ENCODE measurements around the gene DNASE1L3. TPM values are rescaled to one million over a fixed set of nuclear protein-coding genes. Genes with fewer than 3 reads are reported as not detected.

Gene DNASE1L3
- total and polyA plus RNA-seq, 2 of the 13 experiments (the other 11 are each of a cell fraction or from before 2014, with no cell fraction given), result 0.86 to 1.7 TPM

- no peaks in the 10 kb centered on the region for H3K9me3 ChIP-seq (ENCODE audit: low read length)
- no peaks in the 10 kb centered on the region for H4K20me1 ChIP-seq (ENCODE audit: insufficient read depth, low read length)
- DNase-seq (ENCODE audit: low spot score), result no peak
- peak overlapping the region; percentile 89 to 95 (median 93) for H3K4me3 ChIP-seq (replicated peaks in 1 of 3; ENCODE audit: insufficient read depth in 1 of 3, low read depth in 2 of 3, low read length in 3 of 3)
- in situ Hi-C loops (cut with HindIII; ENCODE audit: extremely low pct_ligation_motif_present, low pct_unique_long_range_greater_than_20kb), result loop anchor here (5.0 kb wide), 2 partner anchors 49 to 71 kb away; partner anchors contain the start of genes HTD2 and RPP14
- peak overlapping the region; percentile 77 for H2AFZ ChIP-seq (ENCODE audit: low read length)
- H3K79me2 ChIP-seq (ENCODE audit: insufficient read depth, low read length), result no peaks in the 10 kb centered on the region
- peak overlapping the region; percentile 99 for H3K4me2 ChIP-seq (ENCODE audit: low read depth, low read length)
- intact Hi-C loops (cut with micrococcal nuclease; ENCODE audit: unreplicated experiment), result loop anchor here (2.0 to 5.0 kb wide), 3 partner anchors 14 to 66 kb away; no protein-coding TSS in a partner anchor
- peaks cover 66% of the 10 kb centered on the region for H3K4me1 ChIP-seq (ENCODE audit: insufficient read depth, low read length)
- ATAC-seq, result peak; percentile 43
- no TSS peak for BruUV-seq (replicated peaks)
- 4% methylated on average over 17 of the region's 24 CpGs for WGBS (ENCODE audit: low lambda C conversion rate)
- no peak for FAIRE-seq
- H3K9ac ChIP-seq (ENCODE audit: insufficient read depth, low read depth, low read length), result peak overlapping the region; percentile 49
- ChIA-PET CTCF (ENCODE audit: low intra/inter-chr PET ratio, low total read pairs) (interaction anchor here (0.6 kb wide), 1 partner anchor 279 kb away, joined by 3 read pairs; no protein-coding TSS in a partner anchor), POLR2A (interaction anchor here (2.6 kb wide), 1 partner anchor 70 kb away, joined by 9 read pairs; the partner anchor contains the start of genes HTD2 and RPP14)
- H3K36me3 ChIP-seq (replicated peaks in 1 of 2; ENCODE audit: control insufficient read depth in 1 of 2, insufficient read depth in 2 of 2, low read length in 2 of 2), result no peaks in the 10 kb centered on the region
- peaks cover 1 to 13% of the 10 kb centered on the region in 2 experiments; a peak in 3 of 5 replicates for H3K27me3 ChIP-seq (ENCODE audit: control insufficient read depth in 1 of 2, insufficient read depth in 2 of 2, low read length in 2 of 2)
- no peak overlapping the region for H3K27ac ChIP-seq (ENCODE audit: extremely low read length, insufficient read depth, low read length)
- TF ChIP-seq ZNF777 (CRISPR knock-in tag; IDR thresholded peaks at IDR 0.05) (peak; percentile 61), MIXL1 (CRISPR knock-in tag; IDR thresholded peaks at IDR 0.05) (no peak), AGO1 (IDR thresholded peaks at IDR 0.05; ENCODE audit: low read depth, low read length, poor library complexity, severe bottlenecking) (no peak), REL (CRISPR knock-in tag; conservative IDR thresholded peaks at IDR 0.05) (no peak), ZNF343 (CRISPR knock-in tag; IDR thresholded peaks at IDR 0.05) (0 out of 2 replicates have a peak, but pooled peaks have one; percentile 12), RCOR2 (CRISPR knock-in tag; IDR thresholded peaks at IDR 0.05) (no peak), ZNF660 (CRISPR knock-in tag; IDR thresholded peaks at IDR 0.05; ENCODE audit: borderline replicate concordance, low read depth) (no peak), KDM5A (IDR thresholded peaks at IDR 0.05; ENCODE audit: borderline replicate concordance, low read length) (peak; percentile 2; the same call in 1 of the 2 replicates), HNF1B (CRISPR knock-in tag; IDR thresholded peaks at IDR 0.05) (peak; percentile 6; the same call in 1 of the 2 replicates), RNF2 (conservative IDR thresholded peaks at IDR 0.05; ENCODE audit: low read depth) (no peak), FOXM1 (CRISPR knock-in tag; IDR thresholded peaks at IDR 0.05) (no peak), ZNF691 (CRISPR knock-in tag; IDR thresholded peaks at IDR 0.05; ENCODE audit: borderline replicate concordance, low read depth) (no peak), PAWR (CRISPR knock-in tag; IDR thresholded peaks at IDR 0.05; ENCODE audit: borderline replicate concordance) (0 out of 2 replicates have a peak, but pooled peaks have one; percentile 69), ZNF10 (CRISPR knock-in tag; IDR thresholded peaks at IDR 0.05; ENCODE audit: borderline replicate concordance, low read depth) (no peak), MEIS1 (CRISPR knock-in tag; IDR thresholded peaks at IDR 0.05; ENCODE audit: borderline replicate concordance) (0 out of 2 replicates have a peak, but pooled peaks have one; percentile 75), MAX (IDR thresholded peaks at IDR 0.05) (peak; percentile 23; the same call in 1 of the 2 replicates), ZBTB34 (CRISPR knock-in tag; IDR thresholded peaks at IDR 0.05) (0 out of 2 replicates have a peak, but pooled peaks have one; percentile 17), MTERF4 (CRISPR knock-in tag; IDR thresholded peaks at IDR 0.05) (peak; percentile 61; the same call in 1 of the 2 replicates)
These were observed 25.9 kb upstream of the DNASE1L3 start for GRCh38 chr3:58236527-58237237.
